MCF 10A (cell line): ENCODE measurements around the gene TTC39B. TPM values are rescaled to one million over a fixed set of nuclear protein-coding genes. Genes with fewer than 3 reads are reported as not detected.
A peak's percentile ranks its signal among the peaks of the same experiment; 100 is the strongest.

ENCODE experiments used
- BruUV-seq: library from RNA; stranded (reverse); fragments of 400-500 nt; replicated peaks from 2 replicates; lab custom pipeline; 2021; lab: Mats Ljungman, UMichigan
- CTCF ChIA-PET: fragments of 300-600 bp; sonication (Branson Sonifier 250); formaldehyde crosslinking; extraction: SDS; loops from one replicate; lab custom pipeline; 2021; ENCODE audit warnings: antibody characterized with exemption, inconsistent platforms; lab: Yijun Ruan, JAX
- POLR2A ChIA-PET: fragments of 300-600, 350-650 bp; sonication (Branson Sonifier 250); formaldehyde crosslinking; extraction: SDS; loops from one replicate; lab custom pipeline; 2020; ENCODE audit warnings: antibody characterized with exemption, inconsistent platforms; lab: Yijun Ruan, JAX
- DNase-seq: peaks from one replicate; pipeline ENCODE4 v3.0.0-alpha.2; 2018; ENCODE audit not compliant: unreplicated experiment
- H3K27ac Mint-ChIP-seq: one replicate; pipeline ENCODE4 v1.8.0; 2022; ENCODE audit warnings: mild to moderate bottlenecking, low read depth, mixed read lengths; ENCODE audit not compliant: unreplicated experiment
- H3K27me3 Mint-ChIP-seq: one replicate; pipeline ENCODE4 v1.8.0; 2022; ENCODE audit warnings: mixed read lengths; ENCODE audit not compliant: insufficient read depth, unreplicated experiment
- H3K36me3 Mint-ChIP-seq: one replicate; pipeline ENCODE4 v1.8.0; 2022; ENCODE audit warnings: mild to moderate bottlenecking, moderate library complexity, mixed read lengths; ENCODE audit not compliant: insufficient read depth, unreplicated experiment
- H3K4me1 Mint-ChIP-seq: one replicate; pipeline ENCODE4 v1.8.0; 2022; ENCODE audit warnings: mixed read lengths; ENCODE audit not compliant: insufficient read depth, unreplicated experiment
- H3K4me3 Mint-ChIP-seq: one replicate; pipeline ENCODE4 v1.8.0; 2022; ENCODE audit warnings: mild to moderate bottlenecking, moderate library complexity, mixed read lengths; ENCODE audit not compliant: unreplicated experiment
- H3K9me3 Mint-ChIP-seq: one replicate; pipeline ENCODE4 v1.8.0; 2022; ENCODE audit warnings: mixed read lengths; ENCODE audit not compliant: unreplicated experiment
- CTCF ChIP-seq: fragments of 200-600 bp; IDR thresholded peaks from one replicate; pipeline ENCODE4 v1.8.0; 2022; ENCODE audit warnings: antibody characterized with exemption, mild to moderate bottlenecking; ENCODE audit not compliant: unreplicated experiment
- intact Hi-C: fragments of 100-400 bp; cut with micrococcal nuclease; formaldehyde crosslinking; loops from 2 replicates; pipeline ENCODE4 v1.14.1; 2022
- total RNA-seq: library from RNA; stranded (reverse); gene quantifications from 2 replicates; pipeline ENCODE4 v1.2.3, GENCODE V29; 2022

TTC39B gene
- total RNA-seq, 1 experiment from 2014 or later: 22.8 TPM

GRCh38 chr9:15137089-15137488 is 169.9 kb downstream of the TTC39B start:
- H3K4me1 Mint-ChIP-seq: peaks cover 6% of the 10 kb centered on the region
- intact Hi-C loops: loop anchor here (5.0 to 10.0 kb wide), 3 partner anchors 520 to 1710 kb away; no protein-coding TSS in a partner anchor

GRCh38 chr9:15136646-15137045 is 170.4 kb downstream of the TTC39B start:
- H3K36me3 Mint-ChIP-seq: no peaks in the 10 kb centered on the region
- DNase-seq: peak; percentile 24
- H3K4me1 Mint-ChIP-seq: peaks cover 6% of the 10 kb centered on the region
- no TSS peak for BruUV-seq
- ChIA-PET CTCF (interaction anchor here (0.7 to 3.0 kb wide), 9 partner anchors 15 to 521 kb away, joined by 3 to 42 read pairs (median 11); partner anchors contain the start of gene SNAPC3), POLR2A (interaction anchor here (0.5 to 0.7 kb wide), 2 partner anchors 237 to 1808 kb away, joined by 3 read pairs; no protein-coding TSS in a partner anchor)
- H3K27me3 Mint-ChIP-seq: no peaks in the 10 kb centered on the region
- H3K4me3 Mint-ChIP-seq: no peak overlapping the region
- no peak overlapping the region for H3K27ac Mint-ChIP-seq
- no peaks in the 10 kb centered on the region for H3K9me3 Mint-ChIP-seq
- no peak for TF ChIP-seq CTCF
- intact Hi-C loops: loop anchor here (5.0 to 10.0 kb wide), 3 partner anchors 519 to 1709 kb away; no protein-coding TSS in a partner anchor

More at GRCh38 chr9:15137089-15137488, 169.9 kb downstream of the TTC39B start:
- no peaks in the 10 kb centered on the region for H3K9me3 Mint-ChIP-seq
- POLR2A ChIA-PET: interaction anchor here (0.7 kb wide), 1 partner anchor 1808 kb away, joined by 3 read pairs; no protein-coding TSS in a partner anchor
- no peaks in the 10 kb centered on the region for H3K27me3 Mint-ChIP-seq
- TF ChIP-seq CTCF: no peak
- no peak overlapping the region for H3K4me3 Mint-ChIP-seq
- no TSS peak for BruUV-seq
- no peak overlapping the region for H3K27ac Mint-ChIP-seq
- no peaks in the 10 kb centered on the region for H3K36me3 Mint-ChIP-seq
- CTCF ChIA-PET: interaction anchor here (0.7 to 3.0 kb wide), 5 partner anchors 31 to 368 kb away, joined by 3 to 17 read pairs (median 5); partner anchors contain the start of gene SNAPC3
- DNase-seq: no peak

- Mint-ChIP-seq H3K27ac (no peak overlapping the region), H3K4me1 (peaks cover 6% of the 10 kb centered on the region), H3K36me3 (no peaks in the 10 kb centered on the region), H3K4me3 (peak overlapping the region; percentile 11), H3K27me3 (no peaks in the 10 kb centered on the region), H3K9me3 (no peaks in the 10 kb centered on the region)
- ChIA-PET CTCF (interaction anchor here (0.5 to 3.0 kb wide), 42 partner anchors 8 to 1789 kb away, joined by 3 to 42 read pairs (median 4); no protein-coding TSS in a partner anchor), POLR2A (interaction anchor here (0.7 to 1.2 kb wide), 4 partner anchors 31 to 1971 kb away, joined by 3 read pairs; no protein-coding TSS in a partner anchor)
- BruUV-seq: no TSS peak
- peak; percentile 82 for DNase-seq
- intact Hi-C loops: loop anchor here (1.0 to 10.0 kb wide), 5 partner anchors 31 to 1708 kb away; no protein-coding TSS in a partner anchor
- TF ChIP-seq CTCF: peak; percentile 82
These were observed 171.7 kb downstream of the TTC39B start for GRCh38 chr9:15135164-15135792.

GRCh38 chr9:15133488-15133887 is 173.5 kb downstream of the TTC39B start:
- H3K9me3 Mint-ChIP-seq: no peaks in the 10 kb centered on the region
- POLR2A ChIA-PET: interaction anchor here (0.8 kb wide), 1 partner anchor 12 kb away, joined by 3 read pairs; no protein-coding TSS in a partner anchor
- intact Hi-C loops: loop anchor here (10.0 kb wide), 1 partner anchor 669 kb away; no protein-coding TSS in a partner anchor
- no peaks in the 10 kb centered on the region for H3K36me3 Mint-ChIP-seq
- no peak for DNase-seq
- CTCF ChIA-PET: interaction anchor here (0.6 to 2.1 kb wide), 5 partner anchors 18 to 516 kb away, joined by 3 to 17 read pairs (median 3); no protein-coding TSS in a partner anchor
- no peak overlapping the region for H3K27ac Mint-ChIP-seq
- no TSS peak for BruUV-seq
- H3K4me1 Mint-ChIP-seq: peaks cover 6% of the 10 kb centered on the region
- no peak for TF ChIP-seq CTCF
- H3K27me3 Mint-ChIP-seq: no peaks in the 10 kb centered on the region
- no peak overlapping the region for H3K4me3 Mint-ChIP-seq
